Psoas muscle (tissue), 8 donors: ENCODE data around the gene CACNG3. TPM values are rescaled to one million over a fixed set of nuclear protein-coding genes. Genes with fewer than 3 reads are reported as not detected.

Source experiments
- ATAC-seq, 4 donors: fragments of 200-7000 bp; cut with Tn5 transposase; one replicate each; pipeline ENCODE4 v1.9.1; 2020; ENCODE audit warnings: moderate library complexity in 3 of 4, mild to moderate bottlenecking in 2 of 4
- DNase-seq, 2 donors: peaks; one replicate each; pipeline ENCODE4 v3.0.0-alpha.2; 2020
- H3K27ac ChIP-seq: fragments of 200-600 bp; one replicate; pipeline ENCODE4 v1.8.0; 2022
- H3K27me3 ChIP-seq, 3 donors: fragments of 200-600 bp in 1 of 3; one replicate each; pipeline versions ENCODE4 v1.6.1 to v1.8.0; 2013 to 2022; ENCODE audit warnings: low read length in 2 of 3, mild to moderate bottlenecking in 2 of 3, moderate library complexity in 1 of 3; ENCODE audit not compliant: insufficient read depth in 3 of 3
- H3K36me3 ChIP-seq, 2 donors: fragments of 200-600 bp in 1 of 2; one replicate each; pipeline versions ENCODE4 v1.6.1 to v1.8.0; 2013 to 2022; ENCODE audit warnings: low read depth in 1 of 2, mild to moderate bottlenecking in 1 of 2, moderate library complexity in 1 of 2; ENCODE audit not compliant: insufficient read depth in 1 of 2
- H3K4me1 ChIP-seq: fragments of 200-600 bp; one replicate; pipeline ENCODE4 v1.8.0; 2022
- H3K4me3 ChIP-seq: fragments of 200-600 bp; one replicate; pipeline ENCODE4 v1.8.0; 2022; ENCODE audit warnings: mild to moderate bottlenecking
- H3K9me3 ChIP-seq: fragments of 200-600 bp; one replicate; pipeline ENCODE4 v1.8.0; 2022
- WGBS, 3 donors: extraction: QIAGEN DNeasy Blood & Tissue Kit; methylation state at CpG; one replicate each; pipeline versions ENCODE4 v1.1.6 to v1.1.7; 2013; 5-methylcytosine and 5-hydroxymethylcytosine counted together
- intact Hi-C, 2 donors: fragments of 100-400 bp; cut with DNase I; formaldehyde crosslinking; loops; one replicate each; pipeline versions ENCODE4 v1.11.0 to v1.14.2; 2022
- polyA plus RNA-seq, 3 donors: library from polyadenylated mRNA; stranded (reverse); fragments of 200-250 nt; gene quantifications; one replicate each; pipeline ENCODE4 v1.2.3, GENCODE V29; 2013
- total RNA-seq, 4 donors: library from RNA; stranded (reverse); fragmentation: NEBNext Ultra II Directional in 2 of 4; extraction: Animal tissue kit (Norgen Biotek cat#: 25700) in 2 of 4; gene quantifications; one replicate each; pipeline versions ENCODE4 v1.2.1 to v1.2.4, GENCODE V29; 2021 to 2023
- TF ChIP-seq, protein P1 (sequence below): fragments of 200-600 bp; IDR thresholded peaks from one replicate; pipeline ENCODE4 v1.8.0; 2022; ENCODE audit warnings: antibody characterized with exemption
- donor health status: healthy with polysubstance abuse.
- donor health status: DM: no; HTN: no; CAD: no; lungs with moderate emphysema.
- donor health status: Bipolar disorder and iron deficiency.
- donor health status: healthy.
- donor health status: DM: yes; HTN: yes; CAD: no.
- donor health status: DM: no; HTN: no; CAD: no.
- donor health status: DM: no; HTN: no; CAD: no.
- donor health status: DM: yes; HTN: yes; CAD: no.

Gene CACNG3
- total and polyA plus RNA-seq, 7 donors, result 0.03 TPM; not detected in 6

DNA sequence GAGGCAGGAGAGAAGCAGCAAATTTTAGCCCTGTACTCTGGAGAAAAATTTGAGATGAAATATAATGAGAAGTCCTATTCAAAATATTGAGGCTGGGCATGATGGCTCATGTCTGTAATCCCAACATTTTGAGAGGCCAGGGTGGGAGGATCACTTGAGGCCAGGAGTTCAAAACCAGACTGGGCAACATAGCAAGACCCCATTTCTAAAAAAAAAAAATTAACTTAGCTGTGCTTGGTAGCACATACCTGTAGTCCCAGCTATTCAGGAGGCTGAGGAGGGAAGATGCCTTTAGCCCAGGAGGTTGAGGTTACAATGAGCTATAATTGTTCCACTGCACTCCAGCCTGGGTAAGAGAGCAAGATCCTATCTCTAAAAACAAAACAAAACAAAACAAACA lies 103.4 kb downstream of the CACNG3 start:
- no peak overlapping the region for H3K4me3 ChIP-seq
- no peaks in the 10 kb centered on the region for H3K36me3 ChIP-seq
- H3K27me3 ChIP-seq, result no peaks in the 10 kb centered on the region
- intact Hi-C loops, result no loop called here
- TF ChIP-seq, protein P1, sequence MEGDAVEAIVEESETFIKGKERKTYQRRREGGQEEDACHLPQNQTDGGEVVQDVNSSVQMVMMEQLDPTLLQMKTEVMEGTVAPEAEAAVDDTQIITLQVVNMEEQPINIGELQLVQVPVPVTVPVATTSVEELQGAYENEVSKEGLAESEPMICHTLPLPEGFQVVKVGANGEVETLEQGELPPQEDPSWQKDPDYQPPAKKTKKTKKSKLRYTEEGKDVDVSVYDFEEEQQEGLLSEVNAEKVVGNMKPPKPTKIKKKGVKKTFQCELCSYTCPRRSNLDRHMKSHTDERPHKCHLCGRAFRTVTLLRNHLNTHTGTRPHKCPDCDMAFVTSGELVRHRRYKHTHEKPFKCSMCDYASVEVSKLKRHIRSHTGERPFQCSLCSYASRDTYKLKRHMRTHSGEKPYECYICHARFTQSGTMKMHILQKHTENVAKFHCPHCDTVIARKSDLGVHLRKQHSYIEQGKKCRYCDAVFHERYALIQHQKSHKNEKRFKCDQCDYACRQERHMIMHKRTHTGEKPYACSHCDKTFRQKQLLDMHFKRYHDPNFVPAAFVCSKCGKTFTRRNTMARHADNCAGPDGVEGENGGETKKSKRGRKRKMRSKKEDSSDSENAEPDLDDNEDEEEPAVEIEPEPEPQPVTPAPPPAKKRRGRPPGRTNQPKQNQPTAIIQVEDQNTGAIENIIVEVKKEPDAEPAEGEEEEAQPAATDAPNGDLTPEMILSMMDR, result no peak
- ATAC-seq, result no peak
- H3K9me3 ChIP-seq, result no peaks in the 10 kb centered on the region
- no peaks in the 10 kb centered on the region for H3K4me1 ChIP-seq
- DNase-seq, result no peak
- H3K27ac ChIP-seq, result no peak overlapping the region

DNA sequence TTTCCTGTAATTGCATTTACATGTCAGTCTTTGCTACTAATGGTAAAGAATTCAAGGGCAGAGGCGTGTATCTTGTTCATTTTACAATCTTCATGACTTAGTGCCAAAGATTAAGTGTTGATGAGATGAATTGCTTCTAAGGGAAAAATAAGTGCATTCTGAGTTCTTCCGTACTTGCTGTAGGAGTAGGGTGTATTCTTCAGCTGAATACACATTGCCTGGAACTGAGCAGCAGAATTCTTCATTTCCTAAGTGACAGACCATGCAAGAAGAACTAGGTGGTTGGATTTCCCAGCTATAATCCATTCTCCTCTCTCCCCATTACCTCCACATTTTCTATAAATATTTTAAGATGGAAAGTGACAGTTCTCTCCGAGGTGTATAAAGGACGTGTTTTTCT lies 104.8 kb downstream of the CACNG3 start:
- no peak overlapping the region for H3K27ac ChIP-seq
- H3K4me1 ChIP-seq, result no peaks in the 10 kb centered on the region
- no peaks in the 10 kb centered on the region for H3K9me3 ChIP-seq
- DNase-seq, result no peak
- TF ChIP-seq, protein P1, result no peak
- 73 to 85% (median 76%) methylated on average over 4 of the region's 4 CpGs for whole genome bisulfite sequencing, 3 donors
- no peak for ATAC-seq
- H3K4me3 ChIP-seq, result no peak overlapping the region
- H3K27me3 ChIP-seq, result no peaks in the 10 kb centered on the region
- intact Hi-C loops, result no loop called here
- no peaks in the 10 kb centered on the region for H3K36me3 ChIP-seq

DNA sequence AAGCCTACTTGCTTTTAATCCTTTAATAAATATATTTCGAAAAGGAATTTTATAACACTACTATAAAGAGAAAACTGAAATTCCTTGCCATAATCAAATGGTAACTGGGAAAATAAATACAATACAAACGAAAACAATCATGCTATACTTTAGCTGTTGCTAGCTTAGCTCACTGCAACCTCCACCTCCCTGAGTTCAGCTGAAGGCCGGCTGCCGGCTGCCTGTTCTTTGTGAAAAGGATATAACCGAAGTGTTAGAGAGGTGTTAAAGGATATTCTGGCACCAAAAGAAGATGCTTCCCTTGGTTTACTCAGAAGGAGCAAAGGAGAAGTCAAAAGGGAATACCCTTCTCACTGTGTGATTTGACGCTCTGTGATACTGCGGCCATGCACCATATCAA lies 108.5 kb downstream of the CACNG3 start:
- Histone ChIP-seq H3K27me3 (no peaks in the 10 kb centered on the region), H3K4me1 (no peaks in the 10 kb centered on the region), H3K9me3 (peaks cover 3% of the 10 kb centered on the region), H3K4me3 (no peak overlapping the region), H3K27ac (no peak overlapping the region), H3K36me3 (no peaks in the 10 kb centered on the region)
- intact Hi-C loops, result no loop called here
- TF ChIP-seq, protein P1, result no peak
- no peak for DNase-seq
- no peak for ATAC-seq
- WGBS, 3 donors, result 69 to 77% (median 77%) methylated on average over 7 of the region's 7 CpGs

DNA sequence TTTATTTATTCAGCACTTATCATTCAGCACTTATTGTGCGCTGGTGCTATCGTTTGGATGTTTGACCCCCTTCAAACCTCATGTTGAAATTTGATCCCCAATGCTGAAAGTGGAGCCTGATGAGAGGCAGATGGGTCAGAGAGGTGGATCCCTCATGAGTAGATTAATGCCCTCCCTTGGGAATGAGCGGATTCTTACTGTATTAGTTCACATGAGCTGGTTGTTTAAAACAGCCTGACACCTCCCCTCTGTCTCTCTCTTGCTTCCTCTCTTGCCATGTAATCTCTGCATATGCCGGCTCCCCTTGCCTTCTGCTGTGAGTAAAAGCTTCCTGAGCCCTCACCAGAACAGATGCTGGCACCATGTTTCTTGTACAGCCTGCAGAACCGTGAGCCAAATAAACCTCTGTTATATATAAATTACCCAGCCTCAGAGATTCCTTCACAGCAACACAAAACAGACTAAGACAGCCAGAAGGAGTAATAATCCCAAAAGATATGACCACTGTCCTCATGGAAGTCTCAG lies 111.1 kb downstream of the CACNG3 start:
- no peak for DNase-seq
- H3K9me3 ChIP-seq, result peaks cover 6% of the 10 kb centered on the region
- no peak overlapping the region for H3K27ac ChIP-seq
- no peak for ATAC-seq
- TF ChIP-seq, protein P1, result no peak
- no peak overlapping the region for H3K4me3 ChIP-seq
- intact Hi-C loops, result no loop called here
- H3K4me1 ChIP-seq, result no peaks in the 10 kb centered on the region
- H3K27me3 ChIP-seq, result no peaks in the 10 kb centered on the region
- H3K36me3 ChIP-seq, result no peaks in the 10 kb centered on the region
- WGBS, 3 donors, result 49 to 55% (median 52%) methylated on average over 5 of the region's 5 CpGs

DNA sequence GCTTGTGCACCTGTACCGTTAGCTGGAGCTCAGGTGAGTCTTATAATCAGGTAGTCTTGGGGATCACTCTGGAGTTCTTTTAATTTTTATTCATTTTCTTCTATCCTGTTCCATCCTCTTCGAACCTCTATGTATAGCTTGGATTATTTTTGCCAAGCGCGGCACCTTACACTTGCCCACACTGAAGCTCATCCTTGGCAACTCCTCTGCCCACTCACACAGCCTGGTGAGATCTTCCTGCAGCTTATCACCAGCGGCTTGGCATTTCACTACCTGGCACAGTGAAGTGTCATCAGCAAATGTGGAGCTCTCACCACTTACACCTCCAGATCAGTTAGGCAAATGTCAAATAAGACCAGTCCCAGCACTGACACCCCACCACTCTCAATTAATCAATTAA lies 116.7 kb downstream of the CACNG3 start:
- no peak overlapping the region for H3K4me3 ChIP-seq
- TF ChIP-seq, protein P1, result no peak
- no peaks in the 10 kb centered on the region for H3K4me1 ChIP-seq
- intact Hi-C loops, result no loop called here
- no peak for DNase-seq
- peaks cover 0 to 2% (median 0%) of the 10 kb centered on the region in 3 donors for H3K27me3 ChIP-seq
- WGBS, 3 donors, result 83 to 87% (median 85%) methylated on average over 5 of the region's 5 CpGs
- no peak for ATAC-seq
- H3K9me3 ChIP-seq, result peaks cover 6% of the 10 kb centered on the region
- H3K27ac ChIP-seq, result no peak overlapping the region
- H3K36me3 ChIP-seq, result no peaks in the 10 kb centered on the region
